Measurements from ENCODE around the gene ZNF341. TPM values are rescaled to one million over a fixed set of nuclear protein-coding genes. Genes with fewer than 3 reads are reported as not detected.

The ZNF341 gene
- total and polyA plus RNA-seq, 2 of the 8 experiments (the other 6 are each of a cell fraction or from before 2014, with no cell fraction given), result 5.8 to 6.4 TPM

DNA sequence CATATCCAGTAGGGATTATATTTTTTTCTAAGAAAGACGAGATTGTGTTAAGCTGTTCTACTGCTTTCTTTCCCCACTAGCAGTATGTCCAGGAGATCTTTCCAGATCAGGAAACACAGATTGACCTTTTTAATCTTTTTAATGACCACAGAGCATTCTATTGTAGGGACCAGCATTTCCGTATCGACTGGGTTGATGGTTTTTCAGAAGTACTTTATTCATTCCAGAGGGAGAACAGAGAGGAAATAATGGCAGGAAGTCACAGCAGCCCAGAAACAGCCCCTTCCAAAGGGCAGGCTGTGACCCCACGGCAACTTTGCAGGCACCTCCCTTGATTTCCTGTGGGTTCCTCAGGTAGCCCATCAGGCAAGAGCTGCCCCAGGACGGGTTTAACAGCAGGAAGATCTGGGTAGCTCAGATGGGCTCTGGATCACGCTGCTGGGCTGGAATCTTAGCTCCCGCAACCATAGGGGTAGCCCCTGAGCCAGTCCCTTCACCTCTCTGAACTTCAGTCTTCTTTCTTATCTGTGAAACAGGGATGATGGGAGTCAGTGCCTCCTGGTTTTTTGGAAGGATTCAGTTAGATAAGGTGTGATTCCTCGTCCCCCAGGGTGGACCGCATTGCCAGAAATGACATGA is 55.6 kb downstream of the ZNF341 start:
- H3K36me3 ChIP-seq (ENCODE audit: control insufficient read depth in 2 of 4, insufficient read depth in 4 of 4, low read length in 3 of 4), result peaks cover 0 to 2% (median 0%) of the 10 kb centered on the region in 4 experiments; a peak in 1 of 8 replicates
- H3K9ac ChIP-seq (replicated peaks in 1 of 4; ENCODE audit: extremely low read depth in 1 of 4, low read depth in 3 of 4, low read length in 3 of 4), result no peak overlapping the region
- H2AFZ ChIP-seq (ENCODE audit: low read length), result no peak overlapping the region
- H4K8ac ChIP-seq (ENCODE audit: extremely low read depth, insufficient read depth, low read length), result no peak overlapping the region
- H2BK120ac ChIP-seq (replicated peaks; ENCODE audit: low read depth, low read length), result no peak overlapping the region
- H3K4me2 ChIP-seq (ENCODE audit: insufficient read depth in 1 of 2, low read depth in 2 of 2, low read length in 2 of 2), result no peak overlapping the region
- H3K27me3 ChIP-seq (replicated peaks in 1 of 4; ENCODE audit: control insufficient read depth in 3 of 4, extremely low read depth in 1 of 4, insufficient read depth in 3 of 4, low read length in 3 of 4), result no peaks in the 10 kb centered on the region
- H3K79me2 ChIP-seq (ENCODE audit: control insufficient read depth in 1 of 2, insufficient read depth in 2 of 2, low read length in 2 of 2), result no peaks in the 10 kb centered on the region
- H3K18ac ChIP-seq (ENCODE audit: extremely low read depth, low read length), result no peak overlapping the region
- H3K27ac ChIP-seq (ENCODE audit: low read depth, low read length), result no peak overlapping the region
- ChIA-PET POLR2A (ENCODE audit: partially characterized antibody) (interaction anchor here (0.6 kb wide), 1 partner anchor 269 kb away, joined by 3 read pairs; no protein-coding TSS in a partner anchor), CTCF (ENCODE audit: partially characterized antibody) (interaction anchor here (1.2 kb wide), 1 partner anchor 41 kb away, joined by 3 read pairs; no protein-coding TSS in a partner anchor)
- H3K23me2 ChIP-seq (ENCODE audit: low read depth, low read length), result no peaks in the 10 kb centered on the region
- H2AK5ac ChIP-seq (ENCODE audit: low read depth, low read length), result no peak overlapping the region
- H4K91ac ChIP-seq (replicated peaks; ENCODE audit: insufficient read length, low read length), result no peak overlapping the region
- H2BK20ac ChIP-seq (ENCODE audit: low read length), result no peak overlapping the region
- H3K4ac ChIP-seq (replicated peaks; ENCODE audit: insufficient read length, low read depth, low read length), result no peak overlapping the region
- H4K5ac ChIP-seq (ENCODE audit: insufficient read length, low read depth, low read length), result no peak overlapping the region
- no peak overlapping the region for H3K4me3 ChIP-seq (ENCODE audit: extremely low read depth in 1 of 4, insufficient read depth in 2 of 4, low read depth in 3 of 4, low read length in 4 of 4)
- no peaks in the 10 kb centered on the region for H3K79me1 ChIP-seq (ENCODE audit: low read depth, low read length)
- no peak overlapping the region for H2BK5ac ChIP-seq (ENCODE audit: low read depth, low read length)
- H2BK15ac ChIP-seq (ENCODE audit: low read length), result no peak overlapping the region
- no peaks in the 10 kb centered on the region for H4K20me1 ChIP-seq (replicated peaks in 1 of 2; ENCODE audit: control insufficient read depth in 1 of 2, insufficient read depth in 2 of 2, low read length in 2 of 2)
- DNase-seq (ENCODE audit: low read depth in 1 of 2, low spot score in 2 of 2) (no peak), FAIRE-seq (no peak)
- peaks cover 0 to 3% (median 1%) of the 10 kb centered on the region in 4 experiments; a peak in 3 of 7 replicates for H3K4me1 ChIP-seq (replicated peaks in 1 of 4; ENCODE audit: control insufficient read depth in 3 of 4, insufficient read depth in 4 of 4, low read length in 3 of 4)
- TF ChIP-seq YY1 (IDR thresholded peaks at IDR 0.05; ENCODE audit: low read depth, low read length), result no peak
- TF ChIP-seq ZNF274 (IDR thresholded peaks at IDR 0.05; ENCODE audit: borderline replicate concordance, extremely low read depth, low read length), result no peak
- TF ChIP-seq JUN (IDR thresholded peaks at IDR 0.05; ENCODE audit: low read depth, low read length), result no peak
- no peak for TF ChIP-seq PHF8 (conservative IDR thresholded peaks at IDR 0.05; ENCODE audit: low read depth, low read length)
- TF ChIP-seq, protein P1, sequence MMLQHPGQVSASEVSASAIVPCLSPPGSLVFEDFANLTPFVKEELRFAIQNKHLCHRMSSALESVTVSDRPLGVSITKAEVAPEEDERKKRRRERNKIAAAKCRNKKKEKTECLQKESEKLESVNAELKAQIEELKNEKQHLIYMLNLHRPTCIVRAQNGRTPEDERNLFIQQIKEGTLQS (IDR thresholded peaks at IDR 0.05; ENCODE audit: insufficient read depth, low read depth, low read length), result no peak
- H2BK12ac ChIP-seq (ENCODE audit: low read depth, low read length), result no peak overlapping the region
- H3K23ac ChIP-seq (ENCODE audit: insufficient read length), result no peak overlapping the region
- H3K9me3 ChIP-seq (ENCODE audit: insufficient read depth in 2 of 2, low read depth in 1 of 2, low read length in 1 of 2), result no peaks in the 10 kb centered on the region
- H3K56ac ChIP-seq (replicated peaks; ENCODE audit: insufficient read length, low read depth, low read length), result no peak overlapping the region
- WGBS, 2 experiments (ENCODE audit: extremely low coverage in 1 of 2, insufficient coverage in 1 of 2, insufficient read length in 1 of 2, insufficient replicate concordance in 2 of 2, low coverage in 1 of 2, low lambda C conversion rate in 2 of 2, missing lambda C conversion rate in 1 of 2), result 82% methylated on average over 9 of the region's 9 CpGs; no CpG with 5 or more reads in 1 of the 2 experiments
- H3K14ac ChIP-seq (ENCODE audit: insufficient read length), result no peak overlapping the region

All from H1 (cell line).